Measurements from ENCODE around the gene PARD3.

GRCh38 chr10:34758447-34758996 lies 56.6 kb downstream of the PARD3 start:
- TF ChIP-seq POLR2AphosphoS5 (IDR thresholded peaks at IDR 0.05; ENCODE audit: low read depth, low read length) = no peak
- TF ChIP-seq REST (IDR thresholded peaks at IDR 0.05; ENCODE audit: insufficient read depth in 1 of 2, low read depth in 2 of 2, low read length in 2 of 2) = no peak
- no peak for TF ChIP-seq TAF1 (IDR thresholded peaks at IDR 0.05; ENCODE audit: borderline replicate concordance, insufficient read depth, low read length)
- no peak for TF ChIP-seq SIN3A (IDR thresholded peaks at IDR 0.05; ENCODE audit: borderline replicate concordance, insufficient read depth, low read length)
- TF ChIP-seq FOXP2 (optimal IDR thresholded peaks at IDR 0.05; ENCODE audit: borderline replicate concordance, extremely low read depth, extremely low read length, insufficient read depth) = no peak
